Neutrophil (primary cell): Measurements from ENCODE around the gene ACY1.

ENCODE experiments used
- H3K27ac ChIP-seq: fragments of 200-600 bp; sonication (generic); 2 replicates; pipeline ENCODE4 v1.5.1; 2016; ENCODE audit warnings: mild to moderate bottlenecking, moderate library complexity
- H3K27me3 ChIP-seq: fragments of 200-600 bp; sonication (generic); 2 replicates; pipeline ENCODE4 v1.6.0; 2016; ENCODE audit warnings: mild to moderate bottlenecking
- H3K36me3 ChIP-seq: fragments of 200-600 bp; sonication (generic); 2 replicates; pipeline ENCODE4 v1.5.1; 2017
- H3K4me1 ChIP-seq, 2 experiments: fragments of 200-600 bp in 1 of 2; sonication (generic) in 1 of 2; 1 replicate in 1 of 2; 2 replicates in 1 of 2; pipeline versions ENCODE4 v1.5.1 to v1.6.1; 2013 to 2016; ENCODE audit warnings: low read depth in 1 of 2, low read length in 1 of 2, mild to moderate bottlenecking in 1 of 2, moderate library complexity in 1 of 2; ENCODE audit not compliant: control insufficient read depth in 1 of 2, insufficient read depth in 1 of 2
- H3K4me3 ChIP-seq, 2 experiments: fragments of 200-600 bp in 1 of 2; sonication (generic) in 1 of 2; 1 replicate in 1 of 2; 2 replicates in 1 of 2; pipeline ENCODE4 v1.5.1; 2013 to 2016; ENCODE audit warnings: low read depth in 1 of 2, low read length in 1 of 2, mild to moderate bottlenecking in 1 of 2, moderate library complexity in 1 of 2
- H3K9me3 ChIP-seq: fragments of 200-600 bp; sonication (generic); 2 replicates; pipeline ENCODE4 v1.5.1; 2016
- CTCF ChIP-seq: fragments of 200-600 bp; sonication (generic); IDR thresholded peaks from 2 replicates; pipeline ENCODE4 v1.5.1; 2016; ENCODE audit warnings: antibody characterized with exemption

Gene ACY1

GRCh38 chr3:51997935-51998596, 14.7 kb downstream of the ACY1 start:
- Histone ChIP-seq H3K9me3 (no peaks in the 10 kb centered on the region), H3K4me3 (no peak overlapping the region), H3K27me3 (peaks cover 4% of the 10 kb centered on the region), H3K36me3 (peaks cover 14% of the 10 kb centered on the region), H3K4me1 (peaks cover 15 to 16% of the 10 kb centered on the region in 2 experiments), H3K27ac (no peak overlapping the region)
- TF ChIP-seq CTCF = no peak

- peaks cover 8% of the 10 kb centered on the region for H3K36me3 ChIP-seq
- H3K27me3 ChIP-seq = peaks cover 4% of the 10 kb centered on the region
- H3K27ac ChIP-seq = no peak overlapping the region
- TF ChIP-seq CTCF = no peak
- H3K9me3 ChIP-seq = no peaks in the 10 kb centered on the region
- H3K4me1 ChIP-seq = peaks cover 15 to 16% of the 10 kb centered on the region in 2 experiments
- no peak overlapping the region for H3K4me3 ChIP-seq
Measured at GRCh38 chr3:51998774-51999173, 15.4 kb downstream of the ACY1 start.

GRCh38 chr3:51999846-52000245, 16.5 kb downstream of the ACY1 start:
- Histone ChIP-seq H3K4me3 (no peak overlapping the region), H3K27ac (no peak overlapping the region), H3K9me3 (no peaks in the 10 kb centered on the region), H3K27me3 (peaks cover 4% of the 10 kb centered on the region), H3K36me3 (no peaks in the 10 kb centered on the region), H3K4me1 (peaks cover 10 to 13% of the 10 kb centered on the region in 2 experiments)
- TF ChIP-seq CTCF = no peak

GRCh38 chr3:52001443-52001974, 18.2 kb downstream of the ACY1 start:
- Histone ChIP-seq H3K4me1 (peaks cover 0 to 5% of the 10 kb centered on the region in 2 experiments), H3K27me3 (peaks cover 4% of the 10 kb centered on the region), H3K36me3 (no peaks in the 10 kb centered on the region), H3K4me3 (no peak overlapping the region), H3K27ac (no peak overlapping the region), H3K9me3 (no peaks in the 10 kb centered on the region)
- peak; percentile 84 for TF ChIP-seq CTCF

- peaks cover 0 to 5% of the 10 kb centered on the region in 2 experiments for H3K4me1 ChIP-seq
- no peak for TF ChIP-seq CTCF
Measured at GRCh38 chr3:52002748-52003147, 19.4 kb downstream of the ACY1 start.

More at GRCh38 chr3:52002748-52003147, 19.4 kb downstream of the ACY1 start:
- Histone ChIP-seq H3K27ac (no peak overlapping the region), H3K36me3 (no peaks in the 10 kb centered on the region), H3K27me3 (peaks cover 4% of the 10 kb centered on the region), H3K4me3 (no peak overlapping the region), H3K9me3 (no peaks in the 10 kb centered on the region)
